Measurements from ENCODE around the gene PARD6B. TPM values are rescaled to one million over a fixed set of nuclear protein-coding genes. Genes with fewer than 3 reads are reported as not detected.
"Not testable (repeated sequence)": the region's sequence is repeated elsewhere in the genome, so short reads cannot be mapped to it uniquely, and the experiment has no call there.

The PARD6B gene
- total RNA-seq, 1 experiment from 2014 or later, result 4.7 TPM

- not testable (repeated sequence) for DNase-seq (ENCODE audit: low spot score)
Observed at GRCh38 chr20:50703651-50704438, 27.5 kb upstream of the PARD6B start.

- DNase-seq (ENCODE audit: low spot score), result no peak
Observed at GRCh38 chr20:50704514-50704913, 26.9 kb upstream of the PARD6B start.

GRCh38 chr20:50704971-50705370 lies 26.4 kb upstream of the PARD6B start:
- DNase-seq (ENCODE audit: low spot score), result no peak

GRCh38 chr20:50708845-50709635 lies 22.3 kb upstream of the PARD6B start:
- no peak for DNase-seq (ENCODE audit: low spot score)

GRCh38 chr20:50709636-50709973 lies 21.8 kb upstream of the PARD6B start:
- DNase-seq (ENCODE audit: low spot score), result no peak

GRCh38 chr20:50710492-50711063 lies 20.8 kb upstream of the PARD6B start:
- DNase-seq (ENCODE audit: low spot score), result no peak

- DNase-seq (ENCODE audit: low spot score), result no peak
Observed at GRCh38 chr20:50711113-50711825, 20.1 kb upstream of the PARD6B start.

GRCh38 chr20:50712771-50713656 lies 18.4 kb upstream of the PARD6B start:
- DNase-seq (ENCODE audit: low spot score), result no peak

- DNase-seq (ENCODE audit: low spot score), result peak; percentile 48
Observed at GRCh38 chr20:50713657-50714101, 17.7 kb upstream of the PARD6B start.

- not testable (repeated sequence) for DNase-seq (ENCODE audit: low spot score)
Observed at GRCh38 chr20:50714426-50714825, 17.0 kb upstream of the PARD6B start.

- no peak for DNase-seq (ENCODE audit: low spot score)
Observed at GRCh38 chr20:50715694-50716093, 15.7 kb upstream of the PARD6B start.

- DNase-seq (ENCODE audit: low spot score), result no peak
Observed at GRCh38 chr20:50716518-50716917, 14.9 kb upstream of the PARD6B start.

- DNase-seq (ENCODE audit: low spot score), result no peak
Observed at GRCh38 chr20:50717312-50717711, 14.1 kb upstream of the PARD6B start.

GRCh38 chr20:50717974-50718761 lies 13.2 kb upstream of the PARD6B start:
- DNase-seq (ENCODE audit: low spot score), result no peak

- DNase-seq (ENCODE audit: low spot score), result no peak
Observed at GRCh38 chr20:50719328-50719727, 12.1 kb upstream of the PARD6B start.

- DNase-seq (ENCODE audit: low spot score), result no peak
Observed at GRCh38 chr20:50720026-50720425, 11.4 kb upstream of the PARD6B start.

- no peak for DNase-seq (ENCODE audit: low spot score)
Observed at GRCh38 chr20:50720582-50720981, 10.8 kb upstream of the PARD6B start.

- no peak for DNase-seq (ENCODE audit: low spot score)
Observed at GRCh38 chr20:50721881-50722281, 9.5 kb upstream of the PARD6B start.

GRCh38 chr20:50722424-50723155 lies 8.8 kb upstream of the PARD6B start:
- DNase-seq (ENCODE audit: low spot score), result no peak

- DNase-seq (ENCODE audit: low spot score), result no peak
Observed at GRCh38 chr20:50723672-50724071, 7.7 kb upstream of the PARD6B start.

All from A172 (cell line).